Esophagus muscularis mucosa (tissue), 3 donors: ENCODE results near the gene SPOUT1.

ENCODE experiments used
- CTCF ChIP-seq, 3 experiments: fragments of 200-600 bp in 2 of 3; fragments of 450-650 bp in 1 of 3; sonication (generic) in 2 of 3; IDR thresholded peaks; one replicate each; pipeline ENCODE4 v1.5.1; 2017 to 2019; ENCODE audit warnings: antibody characterized with exemption in 3 of 3, mild to moderate bottlenecking in 2 of 3, moderate library complexity in 1 of 3
- POLR2AphosphoS5 ChIP-seq, 2 donors: sonication (generic); formaldehyde crosslinking; IDR thresholded peaks; one replicate each; pipeline ENCODE4 v1.6.1; 2017; ENCODE audit warnings: antibody characterized with exemption in 2 of 2

GRCh38 chr9:128835246-128836210 is 5.9 kb upstream of the SPOUT1 start:
- TF ChIP-seq CTCF (IDR thresholded peaks at IDR 0.05) = no peak
- TF ChIP-seq POLR2AphosphoS5 (IDR thresholded peaks at IDR 0.05) = no peak
